Uterus (tissue), 4 donors: ENCODE measurements around the gene BIRC5. TPM values are rescaled to one million over a fixed set of nuclear protein-coding genes. Genes with fewer than 3 reads are reported as not detected.
"Not testable (repeated sequence)": the region's sequence is repeated elsewhere in the genome, so short reads cannot be mapped to it uniquely, and the experiment has no call there.

Experiments used
- DNase-seq, 2 donors: peaks; one replicate each; pipeline ENCODE4 v3.0.0-alpha.2; 2019 to 2020
- H3K27ac ChIP-seq, 2 donors: fragments of 200-600 bp; sonication (generic); 1 replicate in 1 of 2; 2 replicates in 1 of 2; pipeline ENCODE4 v1.5.1; 2016 to 2018
- H3K27me3 ChIP-seq, 2 donors: fragments of 200-600 bp; sonication (generic); one replicate each; pipeline ENCODE4 v1.5.1; 2018 to 2019; ENCODE audit warnings: control low read depth in 1 of 2
- H3K36me3 ChIP-seq, 2 donors: fragments of 200-600 bp; sonication (generic); one replicate each; pipeline ENCODE4 v1.5.1; 2019; ENCODE audit warnings: control low read depth in 1 of 2
- H3K4me1 ChIP-seq, 2 donors: fragments of 200-600 bp; sonication (generic); one replicate each; pipeline ENCODE4 v1.5.1; 2018 to 2019; ENCODE audit warnings: control low read depth in 1 of 2
- H3K4me3 ChIP-seq, 2 donors: fragments of 200-600 bp; sonication (generic); 1 replicate in 1 of 2; 2 replicates in 1 of 2; pipeline ENCODE4 v1.5.1; 2018 to 2019; ENCODE audit warnings: mild to moderate bottlenecking in 1 of 2
- H3K9me3 ChIP-seq, 2 donors: fragments of 200-600 bp; sonication (generic); one replicate each; pipeline ENCODE4 v1.5.1; 2019; ENCODE audit warnings: control low read depth in 1 of 2
- POLR2A ChIP-seq, 2 donors: fragments of 450-650 bp; IDR thresholded peaks; one replicate each; pipeline ENCODE4 v1.6.1; 2016; ENCODE audit warnings: antibody characterized with exemption in 2 of 2, mild to moderate bottlenecking in 1 of 2, moderate library complexity in 1 of 2
- intact Hi-C: fragments of 100-400 bp; cut with DNase I; formaldehyde crosslinking; loops from one replicate; pipeline ENCODE4 v1.15.1; 2023; ENCODE audit warnings: low total_unique reads
- total RNA-seq, 4 donors: library from RNA; depleted of rRNA in 3 of 4; stranded (reverse); fragments of >200 nt in 3 of 4; gene quantifications; one replicate each; pipeline versions ENCODE4 v1.1.0 to v1.2.4, GENCODE V29; 2014 to 2023
- TF ChIP-seq, protein P1 (sequence below), 4 experiments: fragments of 200-600 bp in 2 of 4; fragments of 450-650 bp in 2 of 4; sonication (generic) in 2 of 4; IDR thresholded peaks; one replicate each; pipeline ENCODE4 v1.5.1; 2016 to 2019; ENCODE audit warnings: antibody characterized with exemption in 4 of 4, mild to moderate bottlenecking in 2 of 4, moderate library complexity in 1 of 4
- donor health status: DM: yes; HTN: yes; CAD: no.

Gene BIRC5
- total RNA-seq, 4 donors from 2014 or later, result 26.3 to 29.7 TPM; not detected in 2

- DNase-seq, result peak; percentile 46 to 64
- H3K4me1 ChIP-seq, result peaks cover 0 to 10% of the 10 kb centered on the region in 2 donors
- intact Hi-C loops, result no loop called here
These were observed 44.9 kb upstream of the BIRC5 start for GRCh38 chr17:78168903-78169793.

DNA sequence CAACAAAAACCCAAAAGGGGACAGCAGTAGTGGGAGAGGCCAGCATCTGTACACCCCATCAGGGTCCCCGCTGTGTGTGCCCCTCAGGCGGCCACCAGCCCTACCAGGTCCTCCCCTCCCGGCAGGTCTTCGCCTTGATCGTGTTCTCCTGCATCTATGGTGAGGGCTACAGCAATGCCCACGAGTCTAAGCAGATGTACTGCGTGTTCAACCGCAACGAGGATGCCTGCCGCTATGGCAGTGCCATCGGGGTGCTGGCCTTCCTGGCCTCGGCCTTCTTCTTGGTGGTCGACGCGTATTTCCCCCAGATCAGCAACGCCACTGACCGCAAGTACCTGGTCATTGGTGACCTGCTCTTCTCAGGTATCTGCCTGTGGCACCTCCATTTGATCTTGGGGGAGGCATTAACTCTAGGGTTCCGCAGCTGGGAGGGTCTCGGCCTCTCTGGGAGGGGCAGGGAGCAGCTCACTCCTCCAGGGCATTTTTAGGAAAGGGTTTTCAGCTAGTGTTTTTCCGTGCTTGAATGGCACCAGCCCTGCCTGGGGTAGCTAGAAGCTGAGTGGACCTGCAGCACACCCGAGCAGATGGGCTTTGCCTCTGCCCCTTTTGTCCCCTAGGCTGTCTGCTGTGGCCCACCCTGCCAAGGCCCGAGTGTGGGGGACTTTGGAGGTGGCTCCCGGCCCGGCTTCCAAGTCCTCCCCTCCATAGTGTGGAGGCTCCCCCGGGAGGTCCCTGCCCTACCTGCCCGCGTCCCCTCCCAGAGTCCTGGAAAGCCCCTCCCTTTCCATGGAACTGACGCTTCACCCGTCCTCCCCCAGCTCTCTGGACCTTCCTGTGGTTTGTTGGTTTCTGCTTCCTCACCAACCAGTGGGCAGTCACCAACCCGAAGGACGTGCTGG is 43.1 kb upstream of the BIRC5 start:
- intact Hi-C loops, result no loop called here
- Histone ChIP-seq H3K9me3 (no peaks in the 10 kb centered on the region), H3K27ac (peak overlapping the region in 1 of 2 donors; percentile 85), H3K4me1 (peaks cover 0 to 16% of the 10 kb centered on the region in 2 donors), H3K4me3 (no peak overlapping the region), H3K27me3 (no peaks in the 10 kb centered on the region), H3K36me3 (no peaks in the 10 kb centered on the region)
- TF ChIP-seq POLR2A (IDR thresholded peaks at IDR 0.05), result no peak
- TF ChIP-seq, protein P1, sequence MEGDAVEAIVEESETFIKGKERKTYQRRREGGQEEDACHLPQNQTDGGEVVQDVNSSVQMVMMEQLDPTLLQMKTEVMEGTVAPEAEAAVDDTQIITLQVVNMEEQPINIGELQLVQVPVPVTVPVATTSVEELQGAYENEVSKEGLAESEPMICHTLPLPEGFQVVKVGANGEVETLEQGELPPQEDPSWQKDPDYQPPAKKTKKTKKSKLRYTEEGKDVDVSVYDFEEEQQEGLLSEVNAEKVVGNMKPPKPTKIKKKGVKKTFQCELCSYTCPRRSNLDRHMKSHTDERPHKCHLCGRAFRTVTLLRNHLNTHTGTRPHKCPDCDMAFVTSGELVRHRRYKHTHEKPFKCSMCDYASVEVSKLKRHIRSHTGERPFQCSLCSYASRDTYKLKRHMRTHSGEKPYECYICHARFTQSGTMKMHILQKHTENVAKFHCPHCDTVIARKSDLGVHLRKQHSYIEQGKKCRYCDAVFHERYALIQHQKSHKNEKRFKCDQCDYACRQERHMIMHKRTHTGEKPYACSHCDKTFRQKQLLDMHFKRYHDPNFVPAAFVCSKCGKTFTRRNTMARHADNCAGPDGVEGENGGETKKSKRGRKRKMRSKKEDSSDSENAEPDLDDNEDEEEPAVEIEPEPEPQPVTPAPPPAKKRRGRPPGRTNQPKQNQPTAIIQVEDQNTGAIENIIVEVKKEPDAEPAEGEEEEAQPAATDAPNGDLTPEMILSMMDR (IDR thresholded peaks at IDR 0.05), result no peak
- no peak for DNase-seq

More at GRCh38 chr17:78168903-78169793, 44.9 kb upstream of the BIRC5 start:
- H3K36me3 ChIP-seq, result no peaks in the 10 kb centered on the region
- H3K27ac ChIP-seq, result peak overlapping the region; percentile 68 to 93
- H3K9me3 ChIP-seq, result no peaks in the 10 kb centered on the region
- TF ChIP-seq POLR2A (IDR thresholded peaks at IDR 0.05), result no peak
- no peaks in the 10 kb centered on the region for H3K27me3 ChIP-seq
- peak overlapping the region; percentile 34 to 96 for H3K4me3 ChIP-seq

DNA sequence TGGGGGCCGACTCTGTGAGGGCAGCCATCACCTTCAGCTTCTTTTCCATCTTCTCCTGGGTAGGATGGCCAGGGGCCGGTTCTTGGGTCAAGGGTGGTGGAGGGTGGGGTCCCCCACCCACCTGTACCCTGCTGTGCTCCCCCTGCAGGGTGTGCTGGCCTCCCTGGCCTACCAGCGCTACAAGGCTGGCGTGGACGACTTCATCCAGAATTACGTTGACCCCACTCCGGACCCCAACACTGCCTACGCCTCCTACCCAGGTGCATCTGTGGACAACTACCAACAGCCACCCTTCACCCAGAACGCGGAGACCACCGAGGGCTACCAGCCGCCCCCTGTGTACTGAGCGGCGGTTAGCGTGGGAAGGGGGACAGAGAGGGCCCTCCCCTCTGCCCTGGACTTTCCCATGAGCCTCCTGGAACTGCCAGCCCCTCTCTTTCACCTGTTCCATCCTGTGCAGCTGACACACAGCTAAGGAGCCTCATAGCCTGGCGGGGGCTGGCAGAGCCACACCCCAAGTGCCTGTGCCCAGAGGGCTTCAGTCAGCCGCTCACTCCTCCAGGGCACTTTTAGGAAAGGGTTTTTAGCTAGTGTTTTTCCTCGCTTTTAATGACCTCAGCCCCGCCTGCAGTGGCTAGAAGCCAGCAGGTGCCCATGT is 42.3 kb upstream of the BIRC5 start:
- DNase-seq, H3K36me3 ChIP-seq, H3K9me3 ChIP-seq, H3K27me3 ChIP-seq, intact Hi-C loops, H3K4me3 ChIP-seq: not testable (repeated sequence)
- Histone ChIP-seq H3K4me1 (peaks cover 0 to 16% of the 10 kb centered on the region in 2 donors), H3K27ac (peak overlapping the region; percentile 81 to 85)

- no peak overlapping the region for H3K4me3 ChIP-seq
- intact Hi-C loops, result no loop called here
- peak; percentile 32 to 54 for DNase-seq
These were observed 41.6 kb upstream of the BIRC5 start for GRCh38 chr17:78172249-78173051.

DNA sequence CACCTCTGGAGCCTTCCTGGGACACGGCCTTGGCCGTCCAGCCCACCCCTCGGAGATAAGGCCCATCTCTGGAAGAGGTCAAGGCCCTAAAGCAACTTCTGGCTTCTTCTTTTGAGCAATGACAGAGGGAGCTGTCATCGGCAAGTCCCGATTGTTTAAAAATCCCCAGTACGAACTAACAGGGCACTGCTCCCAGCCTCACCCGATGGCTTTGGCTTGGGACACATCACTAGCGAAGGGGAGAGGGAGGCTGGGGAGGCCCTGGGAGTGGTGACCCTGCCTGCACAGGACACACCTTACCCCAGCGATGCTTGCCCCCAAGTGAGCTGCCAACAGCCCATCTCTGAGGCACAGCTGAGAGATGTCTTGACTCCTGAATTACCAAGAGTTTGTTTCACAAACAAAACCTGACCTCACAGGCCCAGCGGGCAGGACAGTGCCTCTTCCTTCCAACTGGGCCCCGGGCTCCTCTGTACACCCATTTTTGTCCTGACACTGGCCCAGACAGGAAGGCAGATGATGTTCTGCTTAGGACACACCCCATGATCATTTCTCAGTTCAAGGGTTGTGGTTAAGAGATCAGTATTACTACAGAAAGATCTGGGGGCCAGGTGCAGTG is 40.8 kb upstream of the BIRC5 start:
- DNase-seq, result peak in 1 of 2 donors; percentile 24
- H3K27ac ChIP-seq, result peak overlapping the region; percentile 81 to 85
- TF ChIP-seq, protein P1 (IDR thresholded peaks at IDR 0.05), result no peak
- TF ChIP-seq POLR2A (IDR thresholded peaks at IDR 0.05), result no peak
- no peaks in the 10 kb centered on the region for H3K9me3 ChIP-seq
- H3K4me3 ChIP-seq, result no peak overlapping the region
- H3K4me1 ChIP-seq, result peaks cover 0 to 16% of the 10 kb centered on the region in 2 donors
- no peaks in the 10 kb centered on the region for H3K27me3 ChIP-seq
- no peaks in the 10 kb centered on the region for H3K36me3 ChIP-seq
- intact Hi-C loops, result no loop called here

More at GRCh38 chr17:78172249-78173051, 41.6 kb upstream of the BIRC5 start:
- no peak for TF ChIP-seq POLR2A (IDR thresholded peaks at IDR 0.05)
- TF ChIP-seq, protein P1 (IDR thresholded peaks at IDR 0.05), result no peak
- Histone ChIP-seq H3K27me3 (no peaks in the 10 kb centered on the region), H3K36me3 (no peaks in the 10 kb centered on the region), H3K9me3 (no peaks in the 10 kb centered on the region), H3K4me1 (peaks cover 0 to 16% of the 10 kb centered on the region in 2 donors), H3K27ac (peak overlapping the region; percentile 81 to 85)
